ENCODE measurements around the gene EFCAB12. TPM values are rescaled to one million over a fixed set of nuclear protein-coding genes. Genes with fewer than 3 reads are reported as not detected.

The EFCAB12 gene
- total and polyA plus RNA-seq, 2 of the 13 experiments (the other 11 are each of a cell fraction or from before 2014, with no cell fraction given): 0.31 to 2.4 TPM

DNA sequence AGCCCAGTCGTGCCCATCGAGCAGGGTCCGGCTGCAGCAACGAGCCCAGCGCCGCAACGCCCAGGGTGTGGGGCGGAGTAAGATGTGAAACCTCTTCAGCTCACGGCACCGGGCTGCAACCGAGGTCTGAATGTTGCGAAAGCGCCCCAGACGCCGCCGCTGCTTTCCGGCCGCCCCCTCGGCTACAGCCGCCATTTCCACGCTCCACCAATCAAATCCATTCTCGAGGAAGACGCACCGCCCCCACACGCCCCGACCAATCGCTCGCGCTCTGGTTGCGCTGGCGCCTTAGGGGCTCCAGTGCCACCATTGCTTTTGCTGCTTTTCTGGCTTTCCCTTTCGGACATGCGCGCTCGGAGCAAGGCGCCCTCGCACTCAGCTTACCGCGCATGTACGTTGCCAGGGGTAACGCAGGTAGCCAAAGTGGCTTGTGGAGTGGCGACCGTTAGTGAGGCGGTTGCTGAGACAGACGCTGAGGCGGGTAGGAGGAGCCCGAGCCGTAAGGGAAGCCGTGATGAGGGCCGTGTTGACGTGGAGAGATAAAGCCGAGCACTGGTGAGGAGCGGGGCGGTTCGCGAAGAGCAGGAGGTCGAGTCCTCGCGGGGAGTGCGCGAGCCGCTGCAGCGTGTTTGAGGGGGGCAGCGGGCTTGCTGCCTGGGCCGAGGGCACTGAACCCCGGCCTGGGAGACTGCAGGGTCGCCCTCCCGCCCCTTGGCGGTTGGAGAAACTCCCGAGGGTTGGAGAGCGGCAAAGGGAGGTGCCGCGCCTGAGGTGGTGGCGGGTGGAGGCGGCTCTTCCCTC lies 11.6 kb upstream of the EFCAB12 start, which contains the start of the genes IFT122 and MBD4 (continued):
- peak; percentile 69 for TF ChIP-seq ZNF589 (CRISPR knock-in tag; conservative IDR thresholded peaks at IDR 0.05)
- TF ChIP-seq, protein P1, sequence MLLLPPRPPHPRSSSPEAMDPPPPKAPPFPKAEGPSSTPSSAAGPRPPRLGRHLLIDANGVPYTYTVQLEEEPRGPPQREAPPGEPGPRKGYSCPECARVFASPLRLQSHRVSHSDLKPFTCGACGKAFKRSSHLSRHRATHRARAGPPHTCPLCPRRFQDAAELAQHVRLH (CRISPR knock-in tag; IDR thresholded peaks at IDR 0.05; ENCODE audit: borderline replicate concordance, low read depth): 0 out of 2 replicates have a peak, but pooled peaks have one; percentile 40
- peak; percentile 61; the same call in 1 of the 2 replicates for TF ChIP-seq RFX5 (IDR thresholded peaks at IDR 0.05; ENCODE audit: low read depth, low read length)
- no peak for TF ChIP-seq FOXA3 (CRISPR knock-in tag; IDR thresholded peaks at IDR 0.05)
- peak; percentile 29; the same call in 1 of the 2 replicates for TF ChIP-seq RFXANK (CRISPR knock-in tag; IDR thresholded peaks at IDR 0.05)
- TF ChIP-seq, protein P2, sequence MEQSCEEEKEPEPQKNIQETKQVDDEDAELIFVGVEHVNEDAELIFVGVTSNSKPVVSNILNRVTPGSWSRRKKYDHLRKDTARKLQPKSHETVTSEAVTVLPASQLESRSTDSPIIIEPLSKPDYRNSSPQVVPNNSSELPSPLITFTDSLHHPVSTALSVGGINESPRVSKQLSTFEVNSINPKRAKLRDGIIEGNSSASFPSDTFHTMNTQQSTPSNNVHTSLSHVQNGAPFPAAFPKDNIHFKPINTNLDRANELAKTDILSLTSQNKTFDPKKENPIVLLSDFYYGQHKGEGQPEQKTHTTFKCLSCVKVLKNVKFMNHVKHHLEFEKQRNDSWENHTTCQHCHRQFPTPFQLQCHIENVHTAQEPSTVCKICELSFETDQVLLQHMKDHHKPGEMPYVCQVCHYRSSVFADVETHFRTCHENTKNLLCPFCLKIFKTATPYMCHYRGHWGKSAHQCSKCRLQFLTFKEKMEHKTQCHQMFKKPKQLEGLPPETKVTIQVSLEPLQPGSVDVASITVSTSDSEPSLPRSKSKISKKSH (CRISPR knock-in tag; IDR thresholded peaks at IDR 0.05; ENCODE audit: borderline replicate concordance): peak; percentile 26; the same call in 1 of the 2 replicates
- TF ChIP-seq CREM (IDR thresholded peaks at IDR 0.05): peak; percentile 51; the same call in 1 of the 2 replicates
- no peak for TF ChIP-seq CREM (CRISPR knock-in tag; IDR thresholded peaks at IDR 0.05)
- 0 out of 2 replicates have a peak, but pooled peaks have one; percentile 73 for TF ChIP-seq ZNF567 (CRISPR knock-in tag; IDR thresholded peaks at IDR 0.05; ENCODE audit: borderline replicate concordance)
- peak; percentile 41 for TF ChIP-seq IKZF4 (CRISPR knock-in tag; IDR thresholded peaks at IDR 0.05; ENCODE audit: borderline replicate concordance, low read depth, not compliant biosample characterization)
- TF ChIP-seq, protein P3, sequence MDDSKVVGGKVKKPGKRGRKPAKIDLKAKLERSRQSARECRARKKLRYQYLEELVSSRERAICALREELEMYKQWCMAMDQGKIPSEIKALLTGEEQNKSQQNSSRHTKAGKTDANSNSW (CRISPR knock-in tag; IDR thresholded peaks at IDR 0.05; ENCODE audit: borderline replicate concordance): peak; percentile 78; the same call in 1 of the 2 replicates
- TF ChIP-seq ZNF883 (CRISPR knock-in tag; IDR thresholded peaks at IDR 0.05; ENCODE audit: not compliant biosample characterization): peak; percentile 23
- no peak for TF ChIP-seq ZFP36 (IDR thresholded peaks at IDR 0.05; ENCODE audit: borderline replicate concordance, low read depth, low read length, partially characterized antibody)
- TF ChIP-seq RBM39 (IDR thresholded peaks at IDR 0.05; ENCODE audit: low read depth, low read length, poor library complexity, severe bottlenecking): peak; percentile 79
- TF ChIP-seq MIXL1 (CRISPR knock-in tag; IDR thresholded peaks at IDR 0.05): no peak
- TF ChIP-seq ZNF598 (CRISPR knock-in tag; IDR thresholded peaks at IDR 0.05; ENCODE audit: borderline replicate concordance): no peak; the same call in 1 of the 2 replicates
- TF ChIP-seq, protein P4, sequence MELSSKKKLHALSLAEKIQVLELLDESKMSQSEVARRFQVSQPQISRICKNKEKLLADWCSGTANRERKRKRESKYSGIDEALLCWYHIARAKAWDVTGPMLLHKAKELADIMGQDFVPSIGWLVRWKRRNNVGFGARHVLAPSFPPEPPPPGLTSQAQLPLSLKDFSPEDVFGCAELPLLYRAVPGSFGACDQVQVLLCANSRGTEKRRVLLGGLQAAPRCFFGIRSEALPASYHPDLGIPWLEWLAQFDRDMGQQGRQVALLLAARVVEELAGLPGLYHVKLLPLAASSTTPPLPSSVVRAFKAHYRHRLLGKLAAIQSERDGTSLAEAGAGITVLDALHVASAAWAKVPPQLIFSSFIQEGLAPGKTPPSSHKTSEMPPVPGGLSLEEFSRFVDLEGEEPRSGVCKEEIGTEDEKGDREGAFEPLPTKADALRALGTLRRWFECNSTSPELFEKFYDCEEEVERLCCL (CRISPR knock-in tag; IDR thresholded peaks at IDR 0.05; ENCODE audit: borderline replicate concordance): no peak
- TF ChIP-seq, protein P5, sequence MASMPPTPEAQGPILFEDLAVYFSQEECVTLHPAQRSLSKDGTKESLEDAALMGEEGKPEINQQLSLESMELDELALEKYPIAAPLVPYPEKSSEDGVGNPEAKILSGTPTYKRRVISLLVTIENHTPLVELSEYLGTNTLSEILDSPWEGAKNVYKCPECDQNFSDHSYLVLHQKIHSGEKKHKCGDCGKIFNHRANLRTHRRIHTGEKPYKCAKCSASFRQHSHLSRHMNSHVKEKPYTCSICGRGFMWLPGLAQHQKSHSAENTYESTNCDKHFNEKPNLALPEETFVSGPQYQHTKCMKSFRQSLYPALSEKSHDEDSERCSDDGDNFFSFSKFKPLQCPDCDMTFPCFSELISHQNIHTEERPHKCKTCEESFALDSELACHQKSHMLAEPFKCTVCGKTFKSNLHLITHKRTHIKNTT (CRISPR knock-in tag; IDR thresholded peaks at IDR 0.05): no peak
- TF ChIP-seq GTF2F1 (IDR thresholded peaks at IDR 0.05; ENCODE audit: low read length): no peak
- TF ChIP-seq, protein P6, sequence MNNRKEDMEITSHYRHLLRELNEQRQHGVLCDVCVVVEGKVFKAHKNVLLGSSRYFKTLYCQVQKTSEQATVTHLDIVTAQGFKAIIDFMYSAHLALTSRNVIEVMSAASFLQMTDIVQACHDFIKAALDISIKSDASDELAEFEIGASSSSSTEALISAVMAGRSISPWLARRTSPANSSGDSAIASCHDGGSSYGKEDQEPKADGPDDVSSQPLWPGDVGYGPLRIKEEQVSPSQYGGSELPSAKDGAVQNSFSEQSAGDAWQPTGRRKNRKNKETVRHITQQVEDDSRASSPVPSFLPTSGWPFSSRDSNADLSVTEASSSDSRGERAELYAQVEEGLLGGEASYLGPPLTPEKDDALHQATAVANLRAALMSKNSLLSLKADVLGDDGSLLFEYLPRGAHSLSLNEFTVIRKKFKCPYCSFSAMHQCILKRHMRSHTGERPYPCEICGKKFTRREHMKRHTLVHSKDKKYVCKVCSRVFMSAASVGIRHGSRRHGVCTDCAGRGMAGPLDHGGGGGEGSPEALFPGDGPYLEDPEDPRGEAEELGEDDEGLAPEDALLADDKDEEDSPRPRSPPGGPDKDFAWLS (CRISPR knock-in tag; IDR thresholded peaks at IDR 0.05; ENCODE audit: borderline replicate concordance): no peak
- peak; percentile 69; the same call in 1 of the 2 replicates for TF ChIP-seq FOXC1 (CRISPR knock-in tag; IDR thresholded peaks at IDR 0.05; ENCODE audit: borderline replicate concordance)
- no peak for TF ChIP-seq TRIM24 (CRISPR knock-in tag; IDR thresholded peaks at IDR 0.05)
- peak; percentile 88 for TF ChIP-seq NFYB (CRISPR knock-in tag; IDR thresholded peaks at IDR 0.05)

All from HepG2 (cell line).